ENCODE measurements around the gene S1PR3. TPM values are rescaled to one million over a fixed set of nuclear protein-coding genes. Genes with fewer than 3 reads are reported as not detected.

S1PR3 gene
- total and polyA plus RNA-seq, 2 donors (not counting 3 experiments of a cell fraction or from before 2014, with no cell fraction given), result 12.5 to 25.8 TPM

GRCh38 chr9:88988796-88989641 lies 2.2 kb upstream of the S1PR3 start:
- Histone ChIP-seq H3K27me3 (ENCODE audit: control insufficient read depth in 2 of 2, insufficient read depth in 2 of 2, low read length in 2 of 2) (peaks cover 0 to 8% of the 10 kb centered on the region in 2 experiments), H4K20me1 (replicated peaks; ENCODE audit: control insufficient read depth, extremely low read depth, insufficient read depth, low read length) (no peaks in the 10 kb centered on the region), H3K4me2 (ENCODE audit: insufficient read depth, low read length) (no peak overlapping the region), H3K9me1 (replicated peaks; ENCODE audit: control insufficient read depth, extremely low read depth, insufficient read depth, low read length) (no peaks in the 10 kb centered on the region), H3K27ac (ENCODE audit: insufficient read depth, low read depth, low read length) (no peak overlapping the region), H2AFZ (ENCODE audit: low read depth, low read length) (peak overlapping the region; percentile 44), H3K9me3 (replicated peaks; ENCODE audit: control insufficient read depth, insufficient read depth, low read length) (no peaks in the 10 kb centered on the region), H3K4me3 (replicated peaks in 1 of 3; ENCODE audit: insufficient read depth in 1 of 3, low read depth in 1 of 3, low read length in 3 of 3) (no peak overlapping the region), H3K4me1 (ENCODE audit: control insufficient read depth, extremely low read depth, insufficient read depth, low read length) (peaks cover 25% of the 10 kb centered on the region), H3K36me3 (ENCODE audit: control insufficient read depth in 2 of 2, extremely low read depth in 1 of 2, insufficient read depth in 2 of 2, low read length in 2 of 2) (no peaks in the 10 kb centered on the region), H3K79me2 (ENCODE audit: control insufficient read depth, insufficient read depth, low read length) (peaks cover 28% of the 10 kb centered on the region), H3K9ac (replicated peaks; ENCODE audit: extremely low read depth, insufficient read depth, low read length) (no peak overlapping the region)
- ChIA-PET POLR2A (no interaction called here), CTCF (interaction anchor here (0.6 kb wide), 2 partner anchors 207 to 1024 kb away, joined by 3 read pairs; no protein-coding TSS in a partner anchor)
- no peak for TF ChIP-seq GATA2 (IDR thresholded peaks at IDR 0.05; ENCODE audit: insufficient read depth, insufficient read length, low read depth, low read length)
- no peak for TF ChIP-seq MYC (IDR thresholded peaks at IDR 0.05; ENCODE audit: low read depth, low read length)
- TF ChIP-seq POLR2A (IDR thresholded peaks at IDR 0.05; ENCODE audit: low read depth, low read length), result no peak
- TF ChIP-seq EZH2 (IDR thresholded peaks at IDR 0.05; ENCODE audit: borderline replicate concordance, low read depth, low read length, severe bottlenecking), result no peak
- no peak for TF ChIP-seq POLR2AphosphoS5 (IDR thresholded peaks at IDR 0.05; ENCODE audit: insufficient read depth, low read depth, low read length)
- no peak for TF ChIP-seq FOS (IDR thresholded peaks at IDR 0.05; ENCODE audit: borderline replicate concordance, insufficient read depth, low read length)
- no peak for TF ChIP-seq JUN (IDR thresholded peaks at IDR 0.05; ENCODE audit: borderline replicate concordance, insufficient read depth, insufficient read length, low read depth)
- no peak for TF ChIP-seq MAX (IDR thresholded peaks at IDR 0.05; ENCODE audit: insufficient read depth, insufficient read length)
- no peak for TF ChIP-seq CTCF (IDR thresholded peaks at IDR 0.05; ENCODE audit: extremely low read depth in 1 of 2, insufficient read depth in 1 of 2, low read depth in 1 of 2, low read length in 2 of 2)
- no TSS peak for BruUV-seq (replicated peaks)
- intact Hi-C loops (cut with micrococcal nuclease), result no loop called here
- dilution Hi-C loops (cut with MboI; ENCODE audit: extremely low pct_ligation_motif_present, low sequenced_read_pairs), result no loop called here
- DNase-seq (ENCODE audit: low read depth, low spot score), result peak; percentile 30
- no peak for FAIRE-seq

Data from endothelial cell of umbilical vein (primary cell).